K562 (cell line): Measurements from ENCODE around the gene ING5. TPM values are rescaled to one million over a fixed set of nuclear protein-coding genes. Genes with fewer than 3 reads are reported as not detected.

Source experiments
- BHLHE40 ChIP-seq: IDR thresholded peaks from 2 replicates; pipeline ENCODE4 v1.6.1; 2011; ENCODE audit warnings: low read length, improper control_type of control experiment
- BRD4 ChIP-seq: fragments of 200-600 bp; sonication (generic); IDR thresholded peaks from 2 replicates; pipeline ENCODE4 v1.6.1; 2017; ENCODE audit warnings: inconsistent platforms
- C11orf30 ChIP-seq: fragments of 450-650 bp; IDR thresholded peaks from 2 replicates; pipeline ENCODE4 v1.6.1; 2016; ENCODE audit warnings: low read depth, mild to moderate bottlenecking
- ELF1 ChIP-seq: fragments of 200-800 bp; sonication (Bioruptor generic); IDR thresholded peaks from 2 replicates; pipeline ENCODE4 v1.6.1; 2016; ENCODE audit warnings: missing genetic modification characterization, missing compliant biosample characterization
- HMGXB4 ChIP-seq: sonication (generic); formaldehyde crosslinking; IDR thresholded peaks from 2 replicates; pipeline ENCODE4 v1.8.1; 2023; ENCODE audit warnings: mild to moderate bottlenecking, missing genetic modification reagents
- KAT7 ChIP-seq: sonication (generic); formaldehyde crosslinking; IDR thresholded peaks from 2 replicates; pipeline ENCODE4 v1.8.0; 2022; ENCODE audit warnings: missing genetic modification reagents, mild to moderate bottlenecking, borderline replicate concordance
- KDM2B ChIP-seq: fragments of 250-450 bp; sonication (Bioruptor Pico); IDR thresholded peaks from 2 replicates; pipeline ENCODE4 v1.8.0; 2021; ENCODE audit warnings: mild to moderate bottlenecking, moderate library complexity
- KLF6 ChIP-seq: fragments of 250-450 bp; sonication (Bioruptor Pico); IDR thresholded peaks from 2 replicates; pipeline ENCODE4 v1.4.0; 2020; ENCODE audit warnings: mild to moderate bottlenecking, moderate library complexity, borderline replicate concordance
- L3MBTL2 ChIP-seq: fragments of 450-650 bp; IDR thresholded peaks from 2 replicates; pipeline ENCODE4 v1.6.1; 2016; ENCODE audit warnings: mild to moderate bottlenecking, moderate library complexity
- MTA1 ChIP-seq: fragments of 450-650 bp; IDR thresholded peaks from 2 replicates; pipeline ENCODE4 v1.6.1; 2017; ENCODE audit warnings: borderline replicate concordance
- STAT5A ChIP-seq: IDR thresholded peaks from 2 replicates; pipeline ENCODE4 v1.6.1; 2012; ENCODE audit warnings: low read length, inconsistent platforms, borderline replicate concordance
- TOE1 ChIP-seq, 2 experiments: fragments of 450-650 bp in 1 of 2; sonication (generic) in 1 of 2; formaldehyde crosslinking in 1 of 2; IDR thresholded peaks; 2 replicates each; pipeline versions ENCODE4 v1.7.1 to v1.8.0; 2016 to 2022; ENCODE audit warnings: borderline replicate concordance in 2 of 2, mild to moderate bottlenecking in 2 of 2, antibody characterized with exemption in 1 of 2, inconsistent platforms in 1 of 2, low read depth in 1 of 2, missing genetic modification reagents in 1 of 2, moderate library complexity in 1 of 2
- U2AF1 ChIP-seq: fragments of 200-400 bp; formaldehyde crosslinking; optimal IDR thresholded peaks from 2 replicates; pipeline ENCODE3; 2017; ENCODE audit warnings: mild to moderate bottlenecking, low read depth, low read length, moderate library complexity
- XRCC4 ChIP-seq: IDR thresholded peaks from one replicate; pipeline ENCODE4 v1.6.1; 2011; ENCODE audit not compliant: insufficient read depth, insufficient read length; ENCODE audit errors: extremely low read depth
- ZBTB34 ChIP-seq: fragments of 250-450 bp; sonication (Bioruptor Pico); IDR thresholded peaks from 2 replicates; pipeline ENCODE4 v1.8.0; 2021; ENCODE audit warnings: mild to moderate bottlenecking, moderate library complexity
- ZC3H4 ChIP-seq: sonication (generic); formaldehyde crosslinking; IDR thresholded peaks from 2 replicates; pipeline ENCODE4 v1.9.0; 2021; ENCODE audit warnings: missing genetic modification reagents, borderline replicate concordance
- ZNF253 ChIP-seq: fragments of 250-450 bp; sonication (Bioruptor Pico); conservative IDR thresholded peaks from 2 replicates; pipeline ENCODE4 v1.6.1; 2021; ENCODE audit warnings: mild to moderate bottlenecking
- ZNF311 ChIP-seq: fragments of 250-450 bp; sonication (Bioruptor Pico); IDR thresholded peaks from 2 replicates; pipeline ENCODE4 v1.4.0; 2020; ENCODE audit warnings: mild to moderate bottlenecking, moderate library complexity
- ZZZ3 ChIP-seq: fragments of 450-650 bp; IDR thresholded peaks from 2 replicates; pipeline ENCODE4 v1.6.1; 2016; ENCODE audit warnings: antibody characterized with exemption, mild to moderate bottlenecking, moderate library complexity
- polyA plus RNA-seq, 8 experiments: library from polyadenylated mRNA; depleted of rRNA in 4 of 8; stranded (reverse) in 5 of 8; unstranded in 3 of 8; fragments of >200 nt; fragmentation: Nextera tagmentation in 2 of 8; fragmentation: Illumina TruSeq in 1 of 8; extraction: Ambion mirVana in 2 of 8; extraction: Trizol in 1 of 8; gene quantifications; 2 replicates each; pipeline versions ENCODE4 v1.2.1 to v1.2.3, GENCODE V29; 2011 to 2014; ENCODE audit warnings: inconsistent platforms in 1 of 8, missing spikeins in 1 of 8
- total RNA-seq, 7 experiments: library from RNA; depleted of rRNA in 6 of 7; stranded (reverse); fragments of >200 nt in 6 of 7; fragmentation: Illumina TruSeq in 2 of 7; extraction: Trizol in 2 of 7; gene quantifications; 2 replicates each; pipeline versions ENCODE4 v1.2.1 to v1.2.3, GENCODE V29; 2011 to 2021; ENCODE audit warnings: low replicate concordance in 1 of 7
- TF ChIP-seq, protein P1 (sequence below): IDR thresholded peaks from 2 replicates; pipeline ENCODE4 v1.6.1; 2011; ENCODE audit warnings: borderline replicate concordance, low read depth, mild to moderate bottlenecking, moderate library complexity, low read length; ENCODE audit not compliant: insufficient read depth, poor library complexity, severe bottlenecking
- TF ChIP-seq, protein P2 (sequence below): fragments of 450-650 bp; IDR thresholded peaks from 2 replicates; pipeline ENCODE4 v1.6.1; 2018; ENCODE audit warnings: mild to moderate bottlenecking, low read depth; ENCODE audit not compliant: partially characterized antibody

The ING5 gene
- total and polyA plus RNA-seq, 9 of the 15 experiments (the other 6 are each of a cell fraction or from before 2014, with no cell fraction given), result 10.4 to 53.3 (median 27.9) TPM

DNA sequence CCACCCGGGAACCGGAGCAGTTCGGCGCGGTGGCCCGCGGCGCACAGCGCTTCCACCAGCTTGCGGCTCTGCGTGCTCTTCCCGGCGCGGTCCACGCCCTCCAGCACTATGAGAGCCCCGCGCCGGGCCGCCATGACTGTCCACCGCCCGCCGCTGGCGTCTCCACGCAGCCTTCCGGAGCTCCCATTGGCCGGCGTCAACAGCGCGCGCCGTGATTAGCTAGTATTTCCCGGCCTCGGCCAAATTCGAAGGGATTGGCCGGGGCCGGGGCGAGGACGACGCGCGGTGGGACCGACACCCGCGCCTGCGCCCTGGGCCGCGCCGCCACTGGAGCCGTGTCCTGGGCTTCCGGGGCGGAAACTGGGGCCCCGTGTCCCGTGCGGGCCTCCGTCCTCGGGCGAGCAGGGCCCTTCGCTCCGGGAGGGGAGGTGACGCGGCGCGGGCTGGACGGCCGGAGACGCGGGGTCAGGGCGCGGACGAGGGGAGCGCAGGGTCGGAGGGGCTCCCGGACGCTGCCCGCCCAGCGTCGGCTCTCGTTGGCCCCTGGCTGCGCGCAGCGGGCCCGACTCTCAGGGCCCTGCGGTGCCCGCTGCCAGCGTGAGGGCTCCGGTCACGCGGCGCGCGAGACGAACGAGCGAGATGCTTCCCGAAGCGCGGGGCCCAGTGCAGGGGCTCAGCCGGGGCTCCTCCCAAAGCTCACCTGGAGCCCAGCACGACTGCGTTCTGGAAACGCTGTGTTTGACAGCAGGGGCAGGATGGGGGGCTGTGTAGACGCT is 15.0 kb upstream of the ING5 start, which contains the start of gene DTYMK (continued):
- TF ChIP-seq, protein P1, sequence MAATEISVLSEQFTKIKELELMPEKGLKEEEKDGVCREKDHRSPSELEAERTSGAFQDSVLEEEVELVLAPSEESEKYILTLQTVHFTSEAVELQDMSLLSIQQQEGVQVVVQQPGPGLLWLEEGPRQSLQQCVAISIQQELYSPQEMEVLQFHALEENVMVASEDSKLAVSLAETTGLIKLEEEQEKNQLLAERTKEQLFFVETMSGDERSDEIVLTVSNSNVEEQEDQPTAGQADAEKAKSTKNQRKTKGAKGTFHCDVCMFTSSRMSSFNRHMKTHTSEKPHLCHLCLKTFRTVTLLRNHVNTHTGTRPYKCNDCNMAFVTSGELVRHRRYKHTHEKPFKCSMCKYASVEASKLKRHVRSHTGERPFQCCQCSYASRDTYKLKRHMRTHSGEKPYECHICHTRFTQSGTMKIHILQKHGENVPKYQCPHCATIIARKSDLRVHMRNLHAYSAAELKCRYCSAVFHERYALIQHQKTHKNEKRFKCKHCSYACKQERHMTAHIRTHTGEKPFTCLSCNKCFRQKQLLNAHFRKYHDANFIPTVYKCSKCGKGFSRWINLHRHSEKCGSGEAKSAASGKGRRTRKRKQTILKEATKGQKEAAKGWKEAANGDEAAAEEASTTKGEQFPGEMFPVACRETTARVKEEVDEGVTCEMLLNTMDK, result no peak
- TF ChIP-seq BHLHE40 (peak; percentile 72), ZNF311 (CRISPR knock-in tag) (no peak), STAT5A (no peak), BRD4 (no peak), HMGXB4 (CRISPR knock-in tag) (no peak), TOE1 (IDR thresholded peaks at IDR 0.05; ENCODE audit: borderline replicate concordance) (no peak), TOE1 (CRISPR knock-in tag; IDR thresholded peaks at IDR 0.05; ENCODE audit: borderline replicate concordance, low read depth) (no peak), KAT7 (CRISPR knock-in tag) (peak; percentile 61; the same call in 1 of the 2 replicates), ZC3H4 (CRISPR knock-in tag) (peak; percentile 53; the same call in 1 of the 2 replicates), KDM2B (CRISPR knock-in tag) (no peak), MTA1 (peak; percentile 92), XRCC4 (no peak), KLF6 (no peak), L3MBTL2 (peak; percentile 85), C11orf30 (peak; percentile 94), ELF1 (tag) (peak; percentile 94), ZNF253 (CRISPR knock-in tag) (no peak), ZZZ3 (no peak), ZBTB34 (no peak), U2AF1 (no peak)
- TF ChIP-seq, protein P2, sequence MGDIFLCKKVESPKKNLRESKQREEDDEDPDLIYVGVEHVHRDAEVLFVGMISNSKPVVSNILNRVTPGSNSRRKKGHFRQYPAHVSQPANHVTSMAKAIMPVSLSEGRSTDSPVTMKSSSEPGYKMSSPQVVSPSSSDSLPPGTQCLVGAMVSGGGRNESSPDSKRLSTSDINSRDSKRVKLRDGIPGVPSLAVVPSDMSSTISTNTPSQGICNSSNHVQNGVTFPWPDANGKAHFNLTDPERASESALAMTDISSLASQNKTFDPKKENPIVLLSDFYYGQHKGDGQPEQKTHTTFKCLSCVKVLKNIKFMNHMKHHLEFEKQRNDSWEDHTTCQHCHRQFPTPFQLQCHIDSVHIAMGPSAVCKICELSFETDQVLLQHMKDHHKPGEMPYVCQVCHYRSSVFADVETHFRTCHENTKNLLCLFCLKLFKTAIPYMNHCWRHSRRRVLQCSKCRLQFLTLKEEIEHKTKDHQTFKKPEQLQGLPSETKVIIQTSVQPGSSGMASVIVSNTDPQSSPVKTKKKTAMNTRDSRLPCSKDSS, result no peak
